GM12891 (cell line): ENCODE results near the gene TNFAIP8L3.

Source experiments
- POLR2A ChIP-seq: IDR thresholded peaks from 2 replicates; pipeline ENCODE4 v1.6.1; 2011; ENCODE audit warnings: low read depth, low read length, control low read depth
- POLR2AphosphoS5 ChIP-seq: IDR thresholded peaks from 2 replicates; pipeline ENCODE4 v1.6.1; 2011; ENCODE audit warnings: low read depth, low read length, control low read depth
- SPI1 ChIP-seq: IDR thresholded peaks from 2 replicates; pipeline ENCODE4 v1.6.1; 2011; ENCODE audit warnings: low read depth, low read length, control low read depth

GRCh38 chr15:51046016-51046415, 48.7 kb downstream of the TNFAIP8L3 start:
- TF ChIP-seq POLR2AphosphoS5: no peak
- no peak for TF ChIP-seq POLR2A
- no peak for TF ChIP-seq SPI1
